HepG2 (cell line): ENCODE measurements around the gene SPACDR. TPM values are rescaled to one million over a fixed set of nuclear protein-coding genes. Genes with fewer than 3 reads are reported as not detected.

Experiments
- CAMTA2 ChIP-seq: sonication (generic); formaldehyde crosslinking; IDR thresholded peaks from 2 replicates; pipeline ENCODE4 v1.4.0; 2020; ENCODE audit warnings: mild to moderate bottlenecking, missing genetic modification reagents, borderline replicate concordance
- CEBPG ChIP-seq: IDR thresholded peaks from 2 replicates; pipeline ENCODE4 v1.6.1; 2016
- MYC ChIP-seq: sonication (generic); formaldehyde crosslinking; IDR thresholded peaks from 2 replicates; pipeline ENCODE4 v1.9.0; 2021; ENCODE audit warnings: missing genetic modification reagents, borderline replicate concordance
- REPIN1 ChIP-seq: sonication (generic); formaldehyde crosslinking; IDR thresholded peaks from 2 replicates; pipeline ENCODE4 v1.8.0; 2022; ENCODE audit warnings: missing genetic modification reagents, low read depth, mild to moderate bottlenecking, borderline replicate concordance
- SIX1 ChIP-seq: sonication (generic); formaldehyde crosslinking; IDR thresholded peaks from 2 replicates; pipeline ENCODE4 v1.4.0; 2020; ENCODE audit warnings: missing genetic modification reagents, borderline replicate concordance
- ZNF17 ChIP-seq: sonication (generic); formaldehyde crosslinking; IDR thresholded peaks from 2 replicates; pipeline ENCODE4 v1.5.0; 2020; ENCODE audit warnings: mild to moderate bottlenecking, missing genetic modification reagents
- ZNF367 ChIP-seq: sonication (generic); formaldehyde crosslinking; IDR thresholded peaks from 2 replicates; pipeline ENCODE4 v1.4.0; 2020; ENCODE audit warnings: missing genetic modification reagents, borderline replicate concordance
- ZNF44 ChIP-seq: sonication (generic); formaldehyde crosslinking; IDR thresholded peaks from 2 replicates; pipeline ENCODE4 v1.5.1; 2020; ENCODE audit warnings: mild to moderate bottlenecking, missing genetic modification reagents
- polyA plus RNA-seq, 8 experiments: library from polyadenylated mRNA; depleted of rRNA in 3 of 8; stranded (reverse) in 7 of 8; unstranded in 1 of 8; fragments of >200 nt; fragmentation: Illumina TruSeq in 4 of 8; extraction: Trizol in 4 of 8; gene quantifications; 2 replicates each; pipeline versions ENCODE4 v1.2.1 to v1.2.3, GENCODE V29; 2011 to 2016; ENCODE audit warnings: low read depth in 4 of 8, missing spikeins in 1 of 8, mixed read lengths in 1 of 8; ENCODE audit not compliant: insufficient read depth in 1 of 8
- total RNA-seq, 5 experiments: library from RNA; depleted of rRNA; stranded (reverse); fragments of >200 nt; fragmentation: Illumina TruSeq; extraction: Trizol; gene quantifications; 2 replicates each; pipeline ENCODE4 v1.2.3, GENCODE V29; 2016; ENCODE audit warnings: low read depth in 1 of 5
- TF ChIP-seq, protein P1 (sequence below): sonication (generic); formaldehyde crosslinking; IDR thresholded peaks from 2 replicates; pipeline ENCODE4 v1.4.0; 2020; ENCODE audit warnings: mild to moderate bottlenecking, missing genetic modification reagents
- TF ChIP-seq, protein P2 (sequence below): sonication (generic); formaldehyde crosslinking; IDR thresholded peaks from 2 replicates; pipeline ENCODE4 v1.4.0; 2020; ENCODE audit warnings: missing genetic modification reagents
- TF ChIP-seq, protein P3 (sequence below): sonication (generic); formaldehyde crosslinking; conservative IDR thresholded peaks from 2 replicates; pipeline ENCODE4 v1.4.0; 2020; ENCODE audit warnings: missing genetic modification reagents
- TF ChIP-seq, protein P4 (sequence below): IDR thresholded peaks from 2 replicates; pipeline ENCODE4 v1.6.1; 2016; ENCODE audit warnings: missing compliant biosample characterization, missing genetic modification reagents, borderline replicate concordance
- TF ChIP-seq, protein P5 (sequence below): sonication (generic); formaldehyde crosslinking; conservative IDR thresholded peaks from 2 replicates; pipeline ENCODE4 v1.8.0; 2022; ENCODE audit warnings: low read depth, missing genetic modification reagents

Gene SPACDR
- total and polyA plus RNA-seq, 2 of the 13 experiments (the other 11 are each of a cell fraction or from before 2014, with no cell fraction given): 0.41 TPM; not detected in 1

DNA sequence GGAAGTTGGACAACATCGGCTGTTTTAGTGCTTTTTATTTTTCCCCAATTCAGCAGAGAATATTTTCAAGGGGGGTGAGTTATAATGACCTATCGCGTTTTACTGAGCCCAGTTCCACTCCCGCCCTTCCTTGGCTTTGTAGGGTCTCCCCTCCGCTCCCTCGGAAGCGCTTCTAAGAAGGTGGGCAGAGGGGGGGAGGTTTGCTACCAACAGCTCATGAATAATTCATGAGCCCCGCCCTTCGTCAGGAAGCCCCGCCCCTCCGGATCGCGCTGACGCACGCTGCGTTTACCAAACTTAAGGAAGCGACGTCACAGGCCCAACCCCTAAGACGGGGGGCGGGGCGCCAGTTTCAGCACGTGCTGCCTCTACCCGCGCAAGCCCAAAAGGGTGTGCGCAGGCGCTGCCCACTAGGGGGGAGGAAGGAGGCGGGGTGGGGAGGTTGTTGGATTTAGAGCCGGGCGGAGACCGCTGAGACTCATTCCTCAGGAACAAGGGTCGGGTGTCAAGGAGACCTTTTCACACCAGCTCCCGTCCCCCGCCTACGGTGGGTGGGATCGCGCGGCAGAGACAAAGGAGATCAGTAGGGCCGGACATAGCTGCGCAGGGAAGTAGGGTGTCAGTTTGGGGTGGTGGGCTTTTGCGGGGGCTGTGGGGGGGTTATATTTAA, 35.0 kb downstream of the SPACDR start (continued):
- TF ChIP-seq, protein P1, sequence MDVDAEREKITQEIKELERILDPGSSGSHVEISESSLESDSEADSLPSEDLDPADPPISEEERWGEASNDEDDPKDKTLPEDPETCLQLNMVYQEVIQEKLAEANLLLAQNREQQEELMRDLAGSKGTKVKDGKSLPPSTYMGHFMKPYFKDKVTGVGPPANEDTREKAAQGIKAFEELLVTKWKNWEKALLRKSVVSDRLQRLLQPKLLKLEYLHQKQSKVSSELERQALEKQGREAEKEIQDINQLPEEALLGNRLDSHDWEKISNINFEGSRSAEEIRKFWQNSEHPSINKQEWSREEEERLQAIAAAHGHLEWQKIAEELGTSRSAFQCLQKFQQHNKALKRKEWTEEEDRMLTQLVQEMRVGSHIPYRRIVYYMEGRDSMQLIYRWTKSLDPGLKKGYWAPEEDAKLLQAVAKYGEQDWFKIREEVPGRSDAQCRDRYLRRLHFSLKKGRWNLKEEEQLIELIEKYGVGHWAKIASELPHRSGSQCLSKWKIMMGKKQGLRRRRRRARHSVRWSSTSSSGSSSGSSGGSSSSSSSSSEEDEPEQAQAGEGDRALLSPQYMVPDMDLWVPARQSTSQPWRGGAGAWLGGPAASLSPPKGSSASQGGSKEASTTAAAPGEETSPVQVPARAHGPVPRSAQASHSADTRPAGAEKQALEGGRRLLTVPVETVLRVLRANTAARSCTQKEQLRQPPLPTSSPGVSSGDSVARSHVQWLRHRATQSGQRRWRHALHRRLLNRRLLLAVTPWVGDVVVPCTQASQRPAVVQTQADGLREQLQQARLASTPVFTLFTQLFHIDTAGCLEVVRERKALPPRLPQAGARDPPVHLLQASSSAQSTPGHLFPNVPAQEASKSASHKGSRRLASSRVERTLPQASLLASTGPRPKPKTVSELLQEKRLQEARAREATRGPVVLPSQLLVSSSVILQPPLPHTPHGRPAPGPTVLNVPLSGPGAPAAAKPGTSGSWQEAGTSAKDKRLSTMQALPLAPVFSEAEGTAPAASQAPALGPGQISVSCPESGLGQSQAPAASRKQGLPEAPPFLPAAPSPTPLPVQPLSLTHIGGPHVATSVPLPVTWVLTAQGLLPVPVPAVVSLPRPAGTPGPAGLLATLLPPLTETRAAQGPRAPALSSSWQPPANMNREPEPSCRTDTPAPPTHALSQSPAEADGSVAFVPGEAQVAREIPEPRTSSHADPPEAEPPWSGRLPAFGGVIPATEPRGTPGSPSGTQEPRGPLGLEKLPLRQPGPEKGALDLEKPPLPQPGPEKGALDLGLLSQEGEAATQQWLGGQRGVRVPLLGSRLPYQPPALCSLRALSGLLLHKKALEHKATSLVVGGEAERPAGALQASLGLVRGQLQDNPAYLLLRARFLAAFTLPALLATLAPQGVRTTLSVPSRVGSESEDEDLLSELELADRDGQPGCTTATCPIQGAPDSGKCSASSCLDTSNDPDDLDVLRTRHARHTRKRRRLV (CRISPR knock-in tag): no peak; the same call in 1 of the 2 replicates
- TF ChIP-seq CAMTA2 (CRISPR knock-in tag) (no peak), CEBPG (CRISPR knock-in tag) (peak; percentile 22; the same call in 1 of the 2 replicates), ZNF44 (CRISPR knock-in tag) (peak; percentile 62; the same call in 1 of the 2 replicates), REPIN1 (0 out of 2 replicates have a peak, but pooled peaks have one; percentile 40), ZNF367 (0 out of 2 replicates have a peak, but pooled peaks have one; percentile 31), ZNF17 (CRISPR knock-in tag) (no peak), MYC (peak; percentile 88), SIX1 (peak; percentile 67; the same call in 1 of the 2 replicates)
- TF ChIP-seq, protein P2, sequence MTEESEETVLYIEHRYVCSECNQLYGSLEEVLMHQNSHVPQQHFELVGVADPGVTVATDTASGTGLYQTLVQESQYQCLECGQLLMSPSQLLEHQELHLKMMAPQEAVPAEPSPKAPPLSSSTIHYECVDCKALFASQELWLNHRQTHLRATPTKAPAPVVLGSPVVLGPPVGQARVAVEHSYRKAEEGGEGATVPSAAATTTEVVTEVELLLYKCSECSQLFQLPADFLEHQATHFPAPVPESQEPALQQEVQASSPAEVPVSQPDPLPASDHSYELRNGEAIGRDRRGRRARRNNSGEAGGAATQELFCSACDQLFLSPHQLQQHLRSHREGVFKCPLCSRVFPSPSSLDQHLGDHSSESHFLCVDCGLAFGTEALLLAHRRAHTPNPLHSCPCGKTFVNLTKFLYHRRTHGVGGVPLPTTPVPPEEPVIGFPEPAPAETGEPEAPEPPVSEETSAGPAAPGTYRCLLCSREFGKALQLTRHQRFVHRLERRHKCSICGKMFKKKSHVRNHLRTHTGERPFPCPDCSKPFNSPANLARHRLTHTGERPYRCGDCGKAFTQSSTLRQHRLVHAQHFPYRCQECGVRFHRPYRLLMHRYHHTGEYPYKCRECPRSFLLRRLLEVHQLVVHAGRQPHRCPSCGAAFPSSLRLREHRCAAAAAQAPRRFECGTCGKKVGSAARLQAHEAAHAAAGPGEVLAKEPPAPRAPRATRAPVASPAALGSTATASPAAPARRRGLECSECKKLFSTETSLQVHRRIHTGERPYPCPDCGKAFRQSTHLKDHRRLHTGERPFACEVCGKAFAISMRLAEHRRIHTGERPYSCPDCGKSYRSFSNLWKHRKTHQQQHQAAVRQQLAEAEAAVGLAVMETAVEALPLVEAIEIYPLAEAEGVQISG (CRISPR knock-in tag): peak; percentile 9; the same call in 1 of the 2 replicates
- TF ChIP-seq, protein P3, sequence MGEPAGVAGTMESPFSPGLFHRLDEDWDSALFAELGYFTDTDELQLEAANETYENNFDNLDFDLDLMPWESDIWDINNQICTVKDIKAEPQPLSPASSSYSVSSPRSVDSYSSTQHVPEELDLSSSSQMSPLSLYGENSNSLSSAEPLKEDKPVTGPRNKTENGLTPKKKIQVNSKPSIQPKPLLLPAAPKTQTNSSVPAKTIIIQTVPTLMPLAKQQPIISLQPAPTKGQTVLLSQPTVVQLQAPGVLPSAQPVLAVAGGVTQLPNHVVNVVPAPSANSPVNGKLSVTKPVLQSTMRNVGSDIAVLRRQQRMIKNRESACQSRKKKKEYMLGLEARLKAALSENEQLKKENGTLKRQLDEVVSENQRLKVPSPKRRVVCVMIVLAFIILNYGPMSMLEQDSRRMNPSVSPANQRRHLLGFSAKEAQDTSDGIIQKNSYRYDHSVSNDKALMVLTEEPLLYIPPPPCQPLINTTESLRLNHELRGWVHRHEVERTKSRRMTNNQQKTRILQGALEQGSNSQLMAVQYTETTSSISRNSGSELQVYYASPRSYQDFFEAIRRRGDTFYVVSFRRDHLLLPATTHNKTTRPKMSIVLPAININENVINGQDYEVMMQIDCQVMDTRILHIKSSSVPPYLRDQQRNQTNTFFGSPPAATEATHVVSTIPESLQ: no peak
- TF ChIP-seq, protein P4, sequence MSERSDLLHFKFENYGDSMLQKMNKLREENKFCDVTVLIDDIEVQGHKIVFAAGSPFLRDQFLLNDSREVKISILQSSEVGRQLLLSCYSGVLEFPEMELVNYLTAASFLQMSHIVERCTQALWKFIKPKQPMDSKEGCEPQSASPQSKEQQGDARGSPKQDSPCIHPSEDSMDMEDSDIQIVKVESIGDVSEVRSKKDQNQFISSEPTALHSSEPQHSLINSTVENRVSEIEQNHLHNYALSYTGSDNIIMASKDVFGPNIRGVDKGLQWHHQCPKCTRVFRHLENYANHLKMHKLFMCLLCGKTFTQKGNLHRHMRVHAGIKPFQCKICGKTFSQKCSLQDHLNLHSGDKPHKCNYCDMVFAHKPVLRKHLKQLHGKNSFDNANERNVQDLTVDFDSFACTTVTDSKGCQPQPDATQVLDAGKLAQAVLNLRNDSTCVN: no peak
- TF ChIP-seq, protein P5, sequence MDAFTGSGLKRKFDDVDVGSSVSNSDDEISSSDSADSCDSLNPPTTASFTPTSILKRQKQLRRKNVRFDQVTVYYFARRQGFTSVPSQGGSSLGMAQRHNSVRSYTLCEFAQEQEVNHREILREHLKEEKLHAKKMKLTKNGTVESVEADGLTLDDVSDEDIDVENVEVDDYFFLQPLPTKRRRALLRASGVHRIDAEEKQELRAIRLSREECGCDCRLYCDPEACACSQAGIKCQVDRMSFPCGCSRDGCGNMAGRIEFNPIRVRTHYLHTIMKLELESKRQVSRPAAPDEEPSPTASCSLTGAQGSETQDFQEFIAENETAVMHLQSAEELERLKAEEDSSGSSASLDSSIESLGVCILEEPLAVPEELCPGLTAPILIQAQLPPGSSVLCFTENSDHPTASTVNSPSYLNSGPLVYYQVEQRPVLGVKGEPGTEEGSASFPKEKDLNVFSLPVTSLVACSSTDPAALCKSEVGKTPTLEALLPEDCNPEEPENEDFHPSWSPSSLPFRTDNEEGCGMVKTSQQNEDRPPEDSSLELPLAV (CRISPR knock-in tag): no peak
